Activated naive CD4-positive, alpha-beta T cell treated with Interleukin-2 at 50 U/mL for 16 hours (primary cell): ENCODE results near the gene RPS6KA3.
A peak's percentile ranks its signal among the peaks of the same experiment; 100 is the strongest.

ENCODE experiments used
- DNase-seq: peaks from one replicate; pipeline ENCODE4 v3.0.0-alpha.2; 2020

Gene RPS6KA3

GRCh38 chrX:20266810-20267606 is at the start of gene RPS6KA3:
Gene RPS6KA3 (minus strand): TSS chrX:20266909. CDS start chrX:20266632, 277 bp downstream.
- peak; percentile 88 for DNase-seq

GRCh38 chrX:20315140-20315539 is 48.4 kb upstream of the RPS6KA3 start:
- no peak for DNase-seq

GRCh38 chrX:20313899-20314298 is 47.2 kb upstream of the RPS6KA3 start:
- DNase-seq = no peak

- no peak for DNase-seq
Observed at GRCh38 chrX:20312018-20312417, 45.3 kb upstream of the RPS6KA3 start.

- DNase-seq = no peak
Observed at GRCh38 chrX:20311505-20311904, 44.8 kb upstream of the RPS6KA3 start.

GRCh38 chrX:20309806-20310205 is 43.1 kb upstream of the RPS6KA3 start:
- DNase-seq = no peak

GRCh38 chrX:20306668-20307067 is 40.0 kb upstream of the RPS6KA3 start:
- DNase-seq = no peak

- no peak for DNase-seq
Observed at GRCh38 chrX:20300822-20301221, 34.1 kb upstream of the RPS6KA3 start.

- no peak for DNase-seq
Observed at GRCh38 chrX:20294957-20295356, 28.2 kb upstream of the RPS6KA3 start.

- no peak for DNase-seq
Observed at GRCh38 chrX:20294284-20294683, 27.6 kb upstream of the RPS6KA3 start.

- no peak for DNase-seq
Observed at GRCh38 chrX:20285511-20285910, 18.8 kb upstream of the RPS6KA3 start.

GRCh38 chrX:20284992-20285391 is 18.3 kb upstream of the RPS6KA3 start:
- no peak for DNase-seq

- DNase-seq = no peak
Observed at GRCh38 chrX:20284444-20284843, 17.7 kb upstream of the RPS6KA3 start.

GRCh38 chrX:20280938-20281337 is 14.2 kb upstream of the RPS6KA3 start:
- DNase-seq = no peak

- no peak for DNase-seq
Observed at GRCh38 chrX:20274121-20274520, 7.4 kb upstream of the RPS6KA3 start.

GRCh38 chrX:20271730-20272129 is 5.0 kb upstream of the RPS6KA3 start:
- DNase-seq = no peak

- DNase-seq = no peak
Observed at GRCh38 chrX:20271186-20271585, 4.5 kb upstream of the RPS6KA3 start.

GRCh38 chrX:20270562-20270890 is 3.8 kb upstream of the RPS6KA3 start:
- no peak for DNase-seq

- DNase-seq = no peak
Observed at GRCh38 chrX:20269848-20270561, 3.3 kb upstream of the RPS6KA3 start.

GRCh38 chrX:20267931-20268701 is 1.4 kb upstream of the RPS6KA3 start:
- DNase-seq = peak; percentile 2

- DNase-seq = no peak
Observed at GRCh38 chrX:20267607-20267930, 860 bp upstream of the RPS6KA3 start.

GRCh38 chrX:20265726-20266681 is 705 bp downstream of the RPS6KA3 start:
- peak; percentile 38 for DNase-seq
